ENCODE data around the gene MYO5C. TPM values are rescaled to one million over a fixed set of nuclear protein-coding genes. Genes with fewer than 3 reads are reported as not detected.

MYO5C gene
- total RNA-seq, 2 experiments from 2014 or later = 1.6 to 4.1 TPM

GRCh38 chr15:52291204-52291603, 4.4 kb downstream of the MYO5C start:
- TF ChIP-seq, protein P1, sequence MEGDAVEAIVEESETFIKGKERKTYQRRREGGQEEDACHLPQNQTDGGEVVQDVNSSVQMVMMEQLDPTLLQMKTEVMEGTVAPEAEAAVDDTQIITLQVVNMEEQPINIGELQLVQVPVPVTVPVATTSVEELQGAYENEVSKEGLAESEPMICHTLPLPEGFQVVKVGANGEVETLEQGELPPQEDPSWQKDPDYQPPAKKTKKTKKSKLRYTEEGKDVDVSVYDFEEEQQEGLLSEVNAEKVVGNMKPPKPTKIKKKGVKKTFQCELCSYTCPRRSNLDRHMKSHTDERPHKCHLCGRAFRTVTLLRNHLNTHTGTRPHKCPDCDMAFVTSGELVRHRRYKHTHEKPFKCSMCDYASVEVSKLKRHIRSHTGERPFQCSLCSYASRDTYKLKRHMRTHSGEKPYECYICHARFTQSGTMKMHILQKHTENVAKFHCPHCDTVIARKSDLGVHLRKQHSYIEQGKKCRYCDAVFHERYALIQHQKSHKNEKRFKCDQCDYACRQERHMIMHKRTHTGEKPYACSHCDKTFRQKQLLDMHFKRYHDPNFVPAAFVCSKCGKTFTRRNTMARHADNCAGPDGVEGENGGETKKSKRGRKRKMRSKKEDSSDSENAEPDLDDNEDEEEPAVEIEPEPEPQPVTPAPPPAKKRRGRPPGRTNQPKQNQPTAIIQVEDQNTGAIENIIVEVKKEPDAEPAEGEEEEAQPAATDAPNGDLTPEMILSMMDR (conservative IDR thresholded peaks at IDR 0.05; ENCODE audit: low read length) = no peak
- TF ChIP-seq EZH2phosphoT487 (IDR thresholded peaks at IDR 0.05; ENCODE audit: borderline replicate concordance, low read depth, low read length) = no peak
- Histone ChIP-seq H3K9me2 (ENCODE audit: insufficient read depth, low read length) (no peaks in the 10 kb centered on the region), H3K9me3 (ENCODE audit: low read length) (no peaks in the 10 kb centered on the region), H3K36me3 (ENCODE audit: insufficient read depth, low read length) (no peaks in the 10 kb centered on the region), H3K4me1 (ENCODE audit: insufficient read depth, low read length, poor library complexity, severe bottlenecking) (peaks cover 9% of the 10 kb centered on the region), H4K20me1 (ENCODE audit: insufficient read depth, low read length) (no peaks in the 10 kb centered on the region), H3K4me2 (ENCODE audit: low read length) (no peak overlapping the region), H3K79me2 (ENCODE audit: insufficient read depth, low read depth, low read length) (no peaks in the 10 kb centered on the region), H2AFZ (ENCODE audit: low read length) (no peak overlapping the region), H3K27ac (ENCODE audit: low read depth, low read length, poor library complexity, severe bottlenecking) (no peak overlapping the region), H3K4me3 (ENCODE audit: low read depth, low read length, poor library complexity, severe bottlenecking) (no peak overlapping the region)
- intact Hi-C loops (cut with micrococcal nuclease; ENCODE audit: unreplicated experiment) = no loop called here
- POLR2A ChIA-PET = interaction anchor here (1.2 kb wide), 1 partner anchor 30 kb away, joined by 3 read pairs; no protein-coding TSS in a partner anchor
- CTCF ChIA-PET (ENCODE audit: unreplicated experiment) = no interaction called here
- no peak for DNase-seq (ENCODE audit: low spot score)
- BruUV-seq (replicated peaks) = no TSS peak

GRCh38 chr15:52290800-52291199, 4.8 kb downstream of the MYO5C start:
- H3K27ac ChIP-seq (ENCODE audit: low read depth, low read length, poor library complexity, severe bottlenecking) = no peak overlapping the region
- no peak overlapping the region for H2AFZ ChIP-seq (ENCODE audit: low read length)
- no peaks in the 10 kb centered on the region for H4K20me1 ChIP-seq (ENCODE audit: insufficient read depth, low read length)
- H3K4me1 ChIP-seq (ENCODE audit: insufficient read depth, low read length, poor library complexity, severe bottlenecking) = peaks cover 9% of the 10 kb centered on the region
- no TSS peak for BruUV-seq (replicated peaks)
- no peaks in the 10 kb centered on the region for H3K36me3 ChIP-seq (ENCODE audit: insufficient read depth, low read length)
- no peaks in the 10 kb centered on the region for H3K79me2 ChIP-seq (ENCODE audit: insufficient read depth, low read depth, low read length)
- intact Hi-C loops (cut with micrococcal nuclease; ENCODE audit: unreplicated experiment) = no loop called here
- no peak for DNase-seq (ENCODE audit: low spot score)
- H3K9me2 ChIP-seq (ENCODE audit: insufficient read depth, low read length) = no peaks in the 10 kb centered on the region
- no peak overlapping the region for H3K4me3 ChIP-seq (ENCODE audit: low read depth, low read length, poor library complexity, severe bottlenecking)
- TF ChIP-seq, protein P1 (conservative IDR thresholded peaks at IDR 0.05; ENCODE audit: low read length) = no peak
- TF ChIP-seq EZH2phosphoT487 (IDR thresholded peaks at IDR 0.05; ENCODE audit: borderline replicate concordance, low read depth, low read length) = no peak
- ChIA-PET POLR2A (interaction anchor here (1.2 kb wide), 1 partner anchor 29 kb away, joined by 3 read pairs; no protein-coding TSS in a partner anchor), CTCF (ENCODE audit: unreplicated experiment) (no interaction called here)
- no peaks in the 10 kb centered on the region for H3K9me3 ChIP-seq (ENCODE audit: low read length)
- H3K4me2 ChIP-seq (ENCODE audit: low read length) = no peak overlapping the region

- CTCF ChIA-PET (ENCODE audit: unreplicated experiment) = no interaction called here
- DNase-seq (ENCODE audit: low spot score) = peak; percentile 11
- H3K79me2 ChIP-seq (ENCODE audit: insufficient read depth, low read depth, low read length) = no peaks in the 10 kb centered on the region
These were observed 5.3 kb downstream of the MYO5C start for GRCh38 chr15:52290329-52290728.

More at GRCh38 chr15:52290329-52290728, 5.3 kb downstream of the MYO5C start:
- no peaks in the 10 kb centered on the region for H4K20me1 ChIP-seq (ENCODE audit: insufficient read depth, low read length)
- H3K4me1 ChIP-seq (ENCODE audit: insufficient read depth, low read length, poor library complexity, severe bottlenecking) = peaks cover 9% of the 10 kb centered on the region
- no peak overlapping the region for H2AFZ ChIP-seq (ENCODE audit: low read length)
- H3K9me3 ChIP-seq (ENCODE audit: low read length) = no peaks in the 10 kb centered on the region
- H3K4me3 ChIP-seq (ENCODE audit: low read depth, low read length, poor library complexity, severe bottlenecking) = no peak overlapping the region
- no TSS peak for BruUV-seq (replicated peaks)
- POLR2A ChIA-PET = interaction anchor here (1.2 kb wide), 1 partner anchor 29 kb away, joined by 3 read pairs; no protein-coding TSS in a partner anchor
- no peak overlapping the region for H3K27ac ChIP-seq (ENCODE audit: low read depth, low read length, poor library complexity, severe bottlenecking)
- H3K4me2 ChIP-seq (ENCODE audit: low read length) = no peak overlapping the region
- no peaks in the 10 kb centered on the region for H3K36me3 ChIP-seq (ENCODE audit: insufficient read depth, low read length)
- no peaks in the 10 kb centered on the region for H3K9me2 ChIP-seq (ENCODE audit: insufficient read depth, low read length)
- intact Hi-C loops (cut with micrococcal nuclease; ENCODE audit: unreplicated experiment) = no loop called here
- TF ChIP-seq, protein P1 (conservative IDR thresholded peaks at IDR 0.05; ENCODE audit: low read length) = no peak
- no peak for TF ChIP-seq EZH2phosphoT487 (IDR thresholded peaks at IDR 0.05; ENCODE audit: borderline replicate concordance, low read depth, low read length)

Data from OCI-LY7 (cell line).